HG03565 (cell line): ENCODE measurements around the gene ZFP36L2.

Experiments used
- ATAC-seq: cut with Tn5 transposase; IDR thresholded peaks from one replicate; pipeline ENCODE4 v1.9.1; 2021; ENCODE audit warnings: mild to moderate bottlenecking, moderate library complexity; ENCODE audit not compliant: unreplicated experiment

The ZFP36L2 gene

GRCh38 chr2:43224571-43225092 lies 1.8 kb downstream of the ZFP36L2 start:
- no peak for ATAC-seq

- no peak for ATAC-seq
Measured at GRCh38 chr2:43224131-43224570, 2.3 kb downstream of the ZFP36L2 start.

GRCh38 chr2:43223521-43224001 lies 2.8 kb downstream of the ZFP36L2 start:
- ATAC-seq: no peak

GRCh38 chr2:43222475-43223309 lies 3.7 kb downstream of the ZFP36L2 start:
- ATAC-seq: no peak

- ATAC-seq: no peak
Measured at GRCh38 chr2:43221763-43222474, 4.5 kb downstream of the ZFP36L2 start.

GRCh38 chr2:43221124-43221762 lies 5.2 kb downstream of the ZFP36L2 start:
- no peak for ATAC-seq

- no peak for ATAC-seq
Measured at GRCh38 chr2:43220760-43221123, 5.7 kb downstream of the ZFP36L2 start.

GRCh38 chr2:43220229-43220751 lies 6.1 kb downstream of the ZFP36L2 start:
- ATAC-seq: no peak

- peak; percentile 41 for ATAC-seq
Measured at GRCh38 chr2:43219383-43220228, 6.8 kb downstream of the ZFP36L2 start.

- peak; percentile 25 for ATAC-seq
Measured at GRCh38 chr2:43218702-43219382, 7.6 kb downstream of the ZFP36L2 start.

- no peak for ATAC-seq
Measured at GRCh38 chr2:43218155-43218701, 8.2 kb downstream of the ZFP36L2 start.

GRCh38 chr2:43217228-43218154 lies 8.9 kb downstream of the ZFP36L2 start:
- ATAC-seq: no peak

GRCh38 chr2:43216629-43217028 lies 9.8 kb downstream of the ZFP36L2 start:
- ATAC-seq: no peak

- no peak for ATAC-seq
Measured at GRCh38 chr2:43215673-43216255, 10.6 kb downstream of the ZFP36L2 start.

- no peak for ATAC-seq
Measured at GRCh38 chr2:43214253-43214652, 12.2 kb downstream of the ZFP36L2 start.

GRCh38 chr2:43212931-43213330 lies 13.5 kb downstream of the ZFP36L2 start:
- no peak for ATAC-seq

- no peak for ATAC-seq
Measured at GRCh38 chr2:43212216-43212835, 14.1 kb downstream of the ZFP36L2 start.
